ENCODE results near the gene JPT1.

DNA sequence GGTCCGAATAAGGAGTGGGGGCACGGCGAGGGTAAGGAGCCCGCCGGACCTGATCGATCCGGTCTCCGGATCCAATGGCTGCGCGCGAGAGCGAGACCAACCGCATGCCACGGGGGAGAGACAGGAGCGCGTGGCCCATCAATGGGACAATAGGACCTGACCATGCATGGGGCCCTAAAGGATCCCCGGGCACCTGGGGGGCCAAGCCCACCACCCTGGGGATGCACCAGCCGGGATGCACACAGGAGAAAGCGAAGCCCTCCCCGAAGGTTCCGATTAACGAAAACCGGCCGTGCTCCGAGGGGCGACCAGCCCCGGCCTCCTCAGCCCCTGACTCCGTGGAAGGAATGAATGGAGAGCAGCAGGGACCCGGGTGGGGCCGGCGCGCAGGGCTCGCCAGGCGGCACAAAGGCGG is 525 bp downstream of the JPT1 start:
- TF ChIP-seq, protein P1, sequence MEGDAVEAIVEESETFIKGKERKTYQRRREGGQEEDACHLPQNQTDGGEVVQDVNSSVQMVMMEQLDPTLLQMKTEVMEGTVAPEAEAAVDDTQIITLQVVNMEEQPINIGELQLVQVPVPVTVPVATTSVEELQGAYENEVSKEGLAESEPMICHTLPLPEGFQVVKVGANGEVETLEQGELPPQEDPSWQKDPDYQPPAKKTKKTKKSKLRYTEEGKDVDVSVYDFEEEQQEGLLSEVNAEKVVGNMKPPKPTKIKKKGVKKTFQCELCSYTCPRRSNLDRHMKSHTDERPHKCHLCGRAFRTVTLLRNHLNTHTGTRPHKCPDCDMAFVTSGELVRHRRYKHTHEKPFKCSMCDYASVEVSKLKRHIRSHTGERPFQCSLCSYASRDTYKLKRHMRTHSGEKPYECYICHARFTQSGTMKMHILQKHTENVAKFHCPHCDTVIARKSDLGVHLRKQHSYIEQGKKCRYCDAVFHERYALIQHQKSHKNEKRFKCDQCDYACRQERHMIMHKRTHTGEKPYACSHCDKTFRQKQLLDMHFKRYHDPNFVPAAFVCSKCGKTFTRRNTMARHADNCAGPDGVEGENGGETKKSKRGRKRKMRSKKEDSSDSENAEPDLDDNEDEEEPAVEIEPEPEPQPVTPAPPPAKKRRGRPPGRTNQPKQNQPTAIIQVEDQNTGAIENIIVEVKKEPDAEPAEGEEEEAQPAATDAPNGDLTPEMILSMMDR (IDR thresholded peaks at IDR 0.05), result no peak
- TF ChIP-seq EP300 (IDR thresholded peaks at IDR 0.05; ENCODE audit: borderline replicate concordance in 1 of 2, low read depth in 1 of 2, low read length in 1 of 2), result no peak
- TF ChIP-seq GATA2 (CRISPR knock-in tag; IDR thresholded peaks at IDR 0.05), result no peak
- TF ChIP-seq POLR2AphosphoS5 (IDR thresholded peaks at IDR 0.05; ENCODE audit: low read depth, low read length), result no peak
- TF ChIP-seq CHD2 (IDR thresholded peaks at IDR 0.05; ENCODE audit: low read length, partially characterized antibody), result no peak
- no peak for TF ChIP-seq TCF12 (IDR thresholded peaks at IDR 0.05)
- no peak for TF ChIP-seq ELF1 (IDR thresholded peaks at IDR 0.05)
- no peak for TF ChIP-seq FOXM1 (IDR thresholded peaks at IDR 0.05; ENCODE audit: low read depth)
- no peak for TF ChIP-seq JUND (IDR thresholded peaks at IDR 0.05)
